T47D (cell line): ENCODE data around the gene ABTB1.

Experiments used
- DNase-seq, 2 experiments: peaks; one replicate each; pipeline versions ENCODE4 v3.0.0 to v3.0.0-alpha.2; 2011 to 2012; ENCODE audit warnings: low read depth in 1 of 2, low spot score in 1 of 2
- JUND ChIP-seq: IDR thresholded peaks from 2 replicates; pipeline ENCODE4 v1.6.1; 2012; ENCODE audit warnings: low read depth
- in situ Hi-C: cut with HindIII; loops from 2 replicates; pipeline ENCODE4 v1.10.0; 2016; ENCODE audit warnings: low sequenced_read_pairs, low pct_unique_long_range_greater_than_20kb

Gene ABTB1

GRCh38 chr3:127655641-127656040, 17.1 kb upstream of the ABTB1 start:
- TF ChIP-seq JUND: no peak
- DNase-seq: no peak
- in situ Hi-C loops: no loop called here

- no peak for DNase-seq
- in situ Hi-C loops: no loop called here
- TF ChIP-seq JUND: no peak
Observed at GRCh38 chr3:127656906-127657305, 15.8 kb upstream of the ABTB1 start.

GRCh38 chr3:127658234-127658633, 14.5 kb upstream of the ABTB1 start:
- TF ChIP-seq JUND: no peak
- in situ Hi-C loops: no loop called here
- DNase-seq: no peak

- DNase-seq: no peak
- in situ Hi-C loops: no loop called here
- TF ChIP-seq JUND: no peak
Observed at GRCh38 chr3:127660621-127661251, 12.0 kb upstream of the ABTB1 start.

- no peak for TF ChIP-seq JUND
- in situ Hi-C loops: no loop called here
- DNase-seq: no peak
Observed at GRCh38 chr3:127661600-127661999, 11.2 kb upstream of the ABTB1 start.

- DNase-seq: no peak
- in situ Hi-C loops: no loop called here
- TF ChIP-seq JUND: no peak
Observed at GRCh38 chr3:127662001-127662469, 10.7 kb upstream of the ABTB1 start.

GRCh38 chr3:127663151-127663550, 9.6 kb upstream of the ABTB1 start:
- in situ Hi-C loops: no loop called here
- TF ChIP-seq JUND: no peak
- DNase-seq: no peak

- in situ Hi-C loops: no loop called here
- no peak for DNase-seq
- TF ChIP-seq JUND: no peak
Observed at GRCh38 chr3:127665165-127665564, 7.6 kb upstream of the ABTB1 start.

GRCh38 chr3:127665586-127665985, 7.2 kb upstream of the ABTB1 start:
- in situ Hi-C loops: no loop called here
- no peak for DNase-seq
- no peak for TF ChIP-seq JUND

- no peak for DNase-seq
- in situ Hi-C loops: no loop called here
- no peak for TF ChIP-seq JUND
Observed at GRCh38 chr3:127666676-127667075, 6.1 kb upstream of the ABTB1 start.

GRCh38 chr3:127667119-127667681, 5.6 kb upstream of the ABTB1 start:
- TF ChIP-seq JUND: no peak
- no peak for DNase-seq
- in situ Hi-C loops: no loop called here

GRCh38 chr3:127668906-127669305, 3.8 kb upstream of the ABTB1 start:
- in situ Hi-C loops: no loop called here
- DNase-seq: no peak
- no peak for TF ChIP-seq JUND

- in situ Hi-C loops: no loop called here
- TF ChIP-seq JUND: no peak
- DNase-seq: no peak
Observed at GRCh38 chr3:127669541-127670228, 3.1 kb upstream of the ABTB1 start.
